Smooth muscle cell (in vitro differentiated cells): ENCODE measurements around the gene VASH1. TPM values are rescaled to one million over a fixed set of nuclear protein-coding genes. Genes with fewer than 3 reads are reported as not detected.

Experiments
- DNase-seq: peaks from one replicate; lab custom pipeline; 2025; ENCODE audit not compliant: unreplicated experiment; lab: John Stamatoyannopoulos, UW
- H2AFZ ChIP-seq: fragments of 200-600 bp; sonication (generic); 2 replicates; pipeline ENCODE4 v1.6.0; 2016; ENCODE audit warnings: antibody characterized with exemption, low read depth, mild to moderate bottlenecking
- H3F3A ChIP-seq: fragments of 200-600 bp; sonication (generic); 2 replicates; pipeline ENCODE4 v1.6.0; 2017; ENCODE audit warnings: antibody characterized with exemption, low read depth
- H3K27ac ChIP-seq: fragments of 200-600 bp; sonication (generic); 2 replicates; pipeline ENCODE4 v1.5.1; 2016; ENCODE audit warnings: low read depth, mild to moderate bottlenecking
- H3K27me3 ChIP-seq: fragments of 200-600 bp; sonication (generic); 2 replicates; pipeline ENCODE4 v1.6.1; 2016; ENCODE audit warnings: low read depth, mild to moderate bottlenecking
- H3K36me3 ChIP-seq: fragments of 200-600 bp; sonication (generic); 2 replicates; pipeline ENCODE4 v1.5.1; 2016; ENCODE audit warnings: low read depth
- H3K4me1 ChIP-seq: fragments of 200-600 bp; sonication (generic); 2 replicates; pipeline ENCODE4 v1.5.1; 2016; ENCODE audit warnings: low read depth
- H3K4me2 ChIP-seq: fragments of 200-600 bp; sonication (generic); 2 replicates; pipeline ENCODE4 v1.6.0; 2016; ENCODE audit warnings: mild to moderate bottlenecking
- H3K4me3 ChIP-seq: fragments of 200-600 bp; sonication (generic); 2 replicates; pipeline ENCODE4 v1.5.1; 2016; ENCODE audit warnings: mild to moderate bottlenecking
- H3K79me2 ChIP-seq: fragments of 200-600 bp; sonication (generic); 2 replicates; pipeline ENCODE4 v1.6.0; 2016; ENCODE audit warnings: low read depth, mild to moderate bottlenecking
- H3K9ac ChIP-seq: fragments of 200-600 bp; sonication (generic); 2 replicates; pipeline ENCODE4 v1.6.0; 2016; ENCODE audit warnings: low read depth
- H3K9me3 ChIP-seq: fragments of 200-600 bp; sonication (generic); replicated peaks from 2 replicates; pipeline ENCODE4 v1.5.1; 2016; ENCODE audit warnings: low read depth
- H4K20me1 ChIP-seq: fragments of 200-600 bp; sonication (generic); 2 replicates; pipeline ENCODE4 v1.6.0; 2016; ENCODE audit warnings: low read depth
- WGBS: methylation state at CpG from one replicate; pipeline ENCODE4 v1.1.7; 2016; ENCODE audit warnings: low lambda C conversion rate; 5-methylcytosine and 5-hydroxymethylcytosine counted together
- polyA plus RNA-seq: library from polyadenylated mRNA; unstranded; fragments of >200 nt; fragmentation: Nextera tagmentation; extraction: Ambion mirVana; gene quantifications from 2 replicates; pipeline ENCODE4 v1.2.1, GENCODE V29; 2016
- total RNA-seq: library from RNA; depleted of rRNA; stranded (reverse); fragments of >200 nt; gene quantifications from 2 replicates; pipeline ENCODE4 v1.2.3, GENCODE V29; 2014
- TF ChIP-seq, protein P1 (sequence below): fragments of 200-600 bp; sonication (generic); IDR thresholded peaks from 2 replicates; pipeline ENCODE4 v1.5.1; 2017; ENCODE audit warnings: borderline replicate concordance, mild to moderate bottlenecking, antibody characterized with exemption; ENCODE audit not compliant: insufficient read depth, poor library complexity, severe bottlenecking

Gene VASH1
- total and polyA plus RNA-seq, 2 experiments from 2014 or later: 23.8 to 39.3 TPM

DNA sequence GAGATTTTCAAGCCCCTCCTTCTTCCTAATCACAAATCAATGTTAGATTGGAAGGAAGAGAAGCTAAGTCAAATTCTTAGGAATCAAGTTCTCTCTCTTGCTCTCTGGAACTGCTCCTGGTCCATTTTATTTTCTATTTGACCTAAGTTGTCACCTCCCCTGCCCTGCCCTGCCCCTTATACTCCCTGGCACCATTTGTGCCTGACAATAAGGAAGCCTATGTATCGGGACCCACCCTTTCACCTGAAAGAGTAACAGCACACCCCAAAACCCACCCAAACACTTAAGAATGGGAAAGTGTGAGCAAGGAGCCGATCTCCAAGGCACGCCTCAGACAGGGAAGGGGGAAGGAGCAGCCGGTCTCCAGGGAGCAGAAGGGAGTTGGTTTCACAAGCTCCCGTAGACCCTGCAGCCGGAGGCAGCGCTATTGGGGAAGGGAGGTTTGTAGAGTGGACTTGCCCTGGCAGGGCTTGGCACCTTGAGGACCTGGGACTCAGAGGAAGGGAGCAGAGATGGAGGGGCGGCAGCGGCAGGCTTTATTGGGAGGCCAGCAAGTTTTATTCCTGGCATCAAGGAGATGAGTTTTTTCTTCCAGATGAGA lies 66.5 kb downstream of the VASH1 start:
- TF ChIP-seq, protein P1, sequence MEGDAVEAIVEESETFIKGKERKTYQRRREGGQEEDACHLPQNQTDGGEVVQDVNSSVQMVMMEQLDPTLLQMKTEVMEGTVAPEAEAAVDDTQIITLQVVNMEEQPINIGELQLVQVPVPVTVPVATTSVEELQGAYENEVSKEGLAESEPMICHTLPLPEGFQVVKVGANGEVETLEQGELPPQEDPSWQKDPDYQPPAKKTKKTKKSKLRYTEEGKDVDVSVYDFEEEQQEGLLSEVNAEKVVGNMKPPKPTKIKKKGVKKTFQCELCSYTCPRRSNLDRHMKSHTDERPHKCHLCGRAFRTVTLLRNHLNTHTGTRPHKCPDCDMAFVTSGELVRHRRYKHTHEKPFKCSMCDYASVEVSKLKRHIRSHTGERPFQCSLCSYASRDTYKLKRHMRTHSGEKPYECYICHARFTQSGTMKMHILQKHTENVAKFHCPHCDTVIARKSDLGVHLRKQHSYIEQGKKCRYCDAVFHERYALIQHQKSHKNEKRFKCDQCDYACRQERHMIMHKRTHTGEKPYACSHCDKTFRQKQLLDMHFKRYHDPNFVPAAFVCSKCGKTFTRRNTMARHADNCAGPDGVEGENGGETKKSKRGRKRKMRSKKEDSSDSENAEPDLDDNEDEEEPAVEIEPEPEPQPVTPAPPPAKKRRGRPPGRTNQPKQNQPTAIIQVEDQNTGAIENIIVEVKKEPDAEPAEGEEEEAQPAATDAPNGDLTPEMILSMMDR: no peak
- WGBS: 93% methylated on average over 9 of the region's 9 CpGs
- no peak overlapping the region for H2AFZ ChIP-seq

DNA sequence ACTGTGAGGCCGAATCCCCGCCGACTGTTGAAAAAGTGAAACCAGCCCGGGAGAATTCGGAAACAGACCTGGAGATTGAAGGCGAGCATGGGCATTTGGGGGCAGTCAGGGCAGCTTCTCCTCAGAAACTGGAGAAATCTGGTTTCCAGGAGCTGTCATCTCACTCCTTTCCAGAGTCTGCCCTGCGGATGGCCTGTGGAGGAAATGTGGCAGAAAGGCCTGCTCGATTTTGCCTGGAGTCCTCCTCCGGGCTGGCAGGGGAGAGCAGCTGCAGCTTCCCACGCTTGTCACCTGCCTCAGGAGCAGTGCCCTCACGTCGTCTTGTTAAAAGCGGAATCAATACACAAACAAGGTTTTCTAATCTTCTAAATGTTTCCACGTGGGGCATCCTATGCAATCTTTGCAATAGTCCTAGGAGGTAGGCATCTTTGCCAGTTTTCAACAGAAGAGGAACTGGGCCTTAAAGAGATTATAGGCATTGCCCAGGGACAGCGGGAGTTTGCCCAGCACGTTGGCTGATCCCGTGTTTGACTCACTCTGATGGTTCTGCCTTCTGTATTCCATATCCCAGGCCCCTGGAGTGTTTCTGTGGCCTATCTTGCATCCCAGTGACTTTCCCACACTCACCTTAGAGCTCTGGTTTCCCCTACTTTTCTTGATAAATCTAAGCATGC lies 67.2 kb downstream of the VASH1 start:
- DNase-seq: no peak
- Histone ChIP-seq H3K9ac (no peak overlapping the region), H3K79me2 (no peaks in the 10 kb centered on the region), H3K4me3 (no peak overlapping the region), H3K27me3 (no peaks in the 10 kb centered on the region), H3F3A (no peaks in the 10 kb centered on the region), H2AFZ (no peak overlapping the region), H3K4me1 (peaks cover 9% of the 10 kb centered on the region), H3K4me2 (no peak overlapping the region), H3K36me3 (no peaks in the 10 kb centered on the region), H4K20me1 (no peaks in the 10 kb centered on the region), H3K27ac (no peak overlapping the region), H3K9me3 (no peaks in the 10 kb centered on the region)
- TF ChIP-seq, protein P1: no peak
- WGBS: 83% methylated on average over 17 of the region's 17 CpGs

More for the DNA sequence above, 66.5 kb downstream of the VASH1 start:
- Histone ChIP-seq H3K36me3 (no peaks in the 10 kb centered on the region), H3K9me3 (no peaks in the 10 kb centered on the region), H3F3A (no peaks in the 10 kb centered on the region), H3K4me1 (peaks cover 9% of the 10 kb centered on the region), H3K4me3 (no peak overlapping the region), H3K79me2 (no peaks in the 10 kb centered on the region), H3K27me3 (no peaks in the 10 kb centered on the region), H3K27ac (no peak overlapping the region), H3K4me2 (no peak overlapping the region), H4K20me1 (no peaks in the 10 kb centered on the region), H3K9ac (no peak overlapping the region)
- no peak for DNase-seq

DNA sequence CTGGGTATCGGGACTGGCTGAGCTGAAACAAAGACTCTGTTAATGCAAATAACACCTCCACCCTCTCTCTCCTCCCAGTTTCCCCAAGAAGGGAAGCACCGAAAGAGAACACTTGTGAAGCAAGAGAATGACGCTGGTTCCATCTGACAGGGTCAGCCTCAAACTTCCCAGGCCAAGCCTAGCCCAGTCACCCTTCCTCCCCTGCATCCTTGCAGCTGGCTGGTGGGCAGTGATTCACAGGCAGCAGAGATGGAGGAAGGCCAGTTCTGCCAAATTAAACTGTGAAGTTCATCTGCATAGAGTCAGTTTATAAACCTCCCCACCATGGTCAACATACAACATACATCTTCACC lies 67.7 kb downstream of the VASH1 start:
- Histone ChIP-seq H3K4me1 (peaks cover 9% of the 10 kb centered on the region), H3F3A (no peaks in the 10 kb centered on the region), H3K9me3 (no peaks in the 10 kb centered on the region), H3K27me3 (no peaks in the 10 kb centered on the region), H3K9ac (no peak overlapping the region), H3K27ac (no peak overlapping the region), H3K4me3 (no peak overlapping the region), H3K79me2 (no peaks in the 10 kb centered on the region), H3K4me2 (no peak overlapping the region), H2AFZ (no peak overlapping the region), H4K20me1 (no peaks in the 10 kb centered on the region), H3K36me3 (no peaks in the 10 kb centered on the region)
- no peak for DNase-seq
- WGBS: 60% methylated on average over 3 of the region's 3 CpGs
- TF ChIP-seq, protein P1: no peak
